Aortic smooth muscle cell (primary cell): ENCODE data around the gene ATP2C1. TPM values are rescaled to one million over a fixed set of nuclear protein-coding genes. Genes with fewer than 3 reads are reported as not detected.

Experiments used
- total RNA-seq: library from RNA; depleted of rRNA; stranded (reverse); fragments of >200 nt; gene quantifications from 2 replicates; pipeline ENCODE4 v1.2.3, GENCODE V29; 2014

The ATP2C1 gene, protein sequence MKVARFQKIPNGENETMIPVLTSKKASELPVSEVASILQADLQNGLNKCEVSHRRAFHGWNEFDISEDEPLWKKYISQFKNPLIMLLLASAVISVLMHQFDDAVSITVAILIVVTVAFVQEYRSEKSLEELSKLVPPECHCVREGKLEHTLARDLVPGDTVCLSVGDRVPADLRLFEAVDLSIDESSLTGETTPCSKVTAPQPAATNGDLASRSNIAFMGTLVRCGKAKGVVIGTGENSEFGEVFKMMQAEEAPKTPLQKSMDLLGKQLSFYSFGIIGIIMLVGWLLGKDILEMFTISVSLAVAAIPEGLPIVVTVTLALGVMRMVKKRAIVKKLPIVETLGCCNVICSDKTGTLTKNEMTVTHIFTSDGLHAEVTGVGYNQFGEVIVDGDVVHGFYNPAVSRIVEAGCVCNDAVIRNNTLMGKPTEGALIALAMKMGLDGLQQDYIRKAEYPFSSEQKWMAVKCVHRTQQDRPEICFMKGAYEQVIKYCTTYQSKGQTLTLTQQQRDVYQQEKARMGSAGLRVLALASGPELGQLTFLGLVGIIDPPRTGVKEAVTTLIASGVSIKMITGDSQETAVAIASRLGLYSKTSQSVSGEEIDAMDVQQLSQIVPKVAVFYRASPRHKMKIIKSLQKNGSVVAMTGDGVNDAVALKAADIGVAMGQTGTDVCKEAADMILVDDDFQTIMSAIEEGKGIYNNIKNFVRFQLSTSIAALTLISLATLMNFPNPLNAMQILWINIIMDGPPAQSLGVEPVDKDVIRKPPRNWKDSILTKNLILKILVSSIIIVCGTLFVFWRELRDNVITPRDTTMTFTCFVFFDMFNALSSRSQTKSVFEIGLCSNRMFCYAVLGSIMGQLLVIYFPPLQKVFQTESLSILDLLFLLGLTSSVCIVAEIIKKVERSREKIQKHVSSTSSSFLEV
- 123 and 162 TPM in 2 replicates for total RNA-seq

GRCh38 chr3:130893376-130894129 is at the start of gene ATP2C1:
TSS of gene ATP2C1 (plus strand) at chr3:130894084. CDS start at chr3:130894770, 686 bp downstream.

GRCh38 chr3:131026321-131027151 is 132.7 kb downstream of the ATP2C1 start, which contains the start of the genes ASTE1 and NEK11:
TSS of gene ASTE1 (minus strand) at chr3:131026825. CDS start at chr3:131025306, 1,519 bp downstream.
TSS of gene NEK11 (plus strand) at chr3:131026877. CDS start at chr3:131029709, 2,832 bp downstream.

Other genes with a start within 250 kb of the ATP2C1 start
- 31.7 and 37.1 TPM in 2 replicates for gene PIK3R4, start 147.3 kb upstream of the ATP2C1 start, total RNA-seq
- 6.1 and 6.2 TPM in 2 replicates for gene ASTE1, start 132.7 kb downstream of the ATP2C1 start, total RNA-seq
- gene NEK11, start 132.8 kb downstream of the ATP2C1 start, total RNA-seq = 5.8 and 8.4 TPM in 2 replicates